Measurements from ENCODE around the gene GRAP2.

DNA sequence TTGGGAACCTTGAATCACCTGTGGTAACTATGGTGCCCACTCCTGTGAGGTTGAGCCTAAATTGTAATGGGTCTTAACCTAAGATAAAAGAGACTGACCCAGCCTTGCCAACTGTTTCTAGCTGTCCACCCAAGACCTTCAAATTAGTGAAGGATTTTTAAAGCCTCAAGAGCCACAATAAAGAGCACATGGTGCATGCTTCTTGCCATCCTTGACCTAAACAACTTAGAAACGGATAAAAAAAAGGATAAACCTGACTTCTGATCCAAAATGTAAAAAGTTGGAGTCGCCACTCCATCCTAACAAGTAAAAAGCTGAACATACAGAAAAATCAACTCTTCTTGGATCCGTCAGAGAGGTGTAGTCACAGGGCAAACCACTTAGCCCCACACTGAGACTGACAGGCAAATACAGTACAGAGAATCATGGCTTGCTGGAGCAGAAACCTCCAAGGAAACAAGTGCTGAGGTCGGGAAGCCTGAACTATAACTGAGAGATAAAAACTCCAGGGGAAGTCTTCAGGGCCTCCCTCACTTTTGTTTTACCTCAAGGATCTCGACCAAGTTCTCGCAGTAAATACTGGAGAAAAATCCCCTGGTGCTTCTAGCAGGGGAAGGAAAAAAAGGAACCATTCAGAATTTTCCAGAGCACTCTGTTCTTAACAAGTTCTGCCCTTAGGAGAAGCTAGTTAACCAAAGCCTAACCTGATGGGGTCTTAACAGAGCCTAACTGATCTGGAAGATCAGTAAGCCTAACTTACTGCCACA is 23.6 kb upstream of the GRAP2 start:
- TF ChIP-seq CBX3 (IDR thresholded peaks at IDR 0.05; ENCODE audit: borderline replicate concordance in 1 of 2, low read length in 2 of 2) (no peak), ETV1 (tag; conservative IDR thresholded peaks at IDR 0.05; ENCODE audit: low read depth) (no peak), JUND (IDR thresholded peaks at IDR 0.05; ENCODE audit: borderline replicate concordance, low read depth, low read length) (no peak), JUND (tag; IDR thresholded peaks at IDR 0.05; ENCODE audit: borderline replicate concordance, low read depth, low read length) (no peak), POLR2A (conservative IDR thresholded peaks at IDR 0.05) (no peak), ZNF253 (CRISPR knock-in tag; conservative IDR thresholded peaks at IDR 0.05) (no peak), EZH2 (IDR thresholded peaks at IDR 0.05; ENCODE audit: borderline replicate concordance, low read depth, low read length) (no peak), MAFG (tag; conservative IDR thresholded peaks at IDR 0.05) (no peak), SRF (CRISPR knock-in tag; IDR thresholded peaks at IDR 0.05) (no peak), FOXK2 (conservative IDR thresholded peaks at IDR 0.05 in 1 of 2, IDR thresholded peaks at IDR 0.05 in 1 of 2; ENCODE audit: low read depth in 2 of 2) (no peak), KAT2B (IDR thresholded peaks at IDR 0.05; ENCODE audit: low read depth, low read length) (no peak), POLR2AphosphoS2 (IDR thresholded peaks at IDR 0.05; ENCODE audit: low read length) (no peak)
- TF ChIP-seq, protein P1, sequence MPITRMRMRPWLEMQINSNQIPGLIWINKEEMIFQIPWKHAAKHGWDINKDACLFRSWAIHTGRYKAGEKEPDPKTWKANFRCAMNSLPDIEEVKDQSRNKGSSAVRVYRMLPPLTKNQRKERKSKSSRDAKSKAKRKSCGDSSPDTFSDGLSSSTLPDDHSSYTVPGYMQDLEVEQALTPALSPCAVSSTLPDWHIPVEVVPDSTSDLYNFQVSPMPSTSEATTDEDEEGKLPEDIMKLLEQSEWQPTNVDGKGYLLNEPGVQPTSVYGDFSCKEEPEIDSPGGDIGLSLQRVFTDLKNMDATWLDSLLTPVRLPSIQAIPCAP (CRISPR knock-in tag; IDR thresholded peaks at IDR 0.05; ENCODE audit: borderline replicate concordance), result no peak

All from K562 (cell line).